Measurements from ENCODE around the gene ASTN1.

- TF ChIP-seq CTCF (IDR thresholded peaks at IDR 0.05 in 2 of 3, conservative IDR thresholded peaks at IDR 0.05 in 1 of 3; ENCODE audit: borderline replicate concordance in 1 of 3, insufficient read depth in 1 of 3, low read depth in 2 of 3, low read length in 2 of 3) (no peak), REST (IDR thresholded peaks at IDR 0.05; ENCODE audit: low read depth) (no peak), POLR2AphosphoS5 (IDR thresholded peaks at IDR 0.05; ENCODE audit: low read depth, low read length) (no peak), RAD21 (IDR thresholded peaks at IDR 0.05; ENCODE audit: low read depth) (no peak), JUND (IDR thresholded peaks at IDR 0.05) (no peak), FOSL1 (IDR thresholded peaks at IDR 0.05; ENCODE audit: low read depth) (no peak), ZBTB33 (IDR thresholded peaks at IDR 0.05; ENCODE audit: extremely low read depth, insufficient replicate concordance, low read length) (no peak), POLR2A (IDR thresholded peaks at IDR 0.05; ENCODE audit: borderline replicate concordance, extremely low read depth, insufficient read depth, insufficient read length) (no peak)
Observed at GRCh38 chr1:177142791-177143271, 21.7 kb downstream of the ASTN1 start.

Measured in HCT116 (cell line).